Muscle of leg (tissue), 11 donors: ENCODE results near the gene SEC16A. TPM values are rescaled to one million over a fixed set of nuclear protein-coding genes. Genes with fewer than 3 reads are reported as not detected.

Experiments used
- DNase-seq: peaks from one replicate; pipeline ENCODE4 v3.0.0; 2013
- H3K27ac ChIP-seq: one replicate; pipeline ENCODE4 v1.5.1; 2013; ENCODE audit warnings: mild to moderate bottlenecking, low read length, control low read depth
- H3K27me3 ChIP-seq: one replicate; pipeline ENCODE4 v1.6.1; 2013; ENCODE audit warnings: low read length; ENCODE audit not compliant: control insufficient read depth, insufficient read depth
- H3K36me3 ChIP-seq: one replicate; pipeline ENCODE4 v1.6.1; 2013; ENCODE audit warnings: low read length; ENCODE audit not compliant: control insufficient read depth, insufficient read depth
- H3K4me1 ChIP-seq: one replicate; pipeline ENCODE4 v1.6.1; 2013; ENCODE audit warnings: low read length; ENCODE audit not compliant: control insufficient read depth, insufficient read depth
- H3K4me3 ChIP-seq: one replicate; pipeline ENCODE4 v1.5.1; 2013; ENCODE audit warnings: low read length, control low read depth
- H3K9me3 ChIP-seq: replicated peaks from 2 replicates; pipeline ENCODE4 v1.6.1; 2013; ENCODE audit warnings: low read depth, low read length; ENCODE audit not compliant: control insufficient read depth
- WGBS: methylation state at CpG from one replicate; pipeline ENCODE4 v1.1.5; 2013; ENCODE audit warnings: missing lambda C conversion rate; ENCODE audit not compliant: insufficient coverage; 5-methylcytosine and 5-hydroxymethylcytosine counted together
- polyA plus RNA-seq, 8 donors: library from polyadenylated mRNA; unstranded; fragments of 120-200 nt; gene quantifications; one replicate each; pipeline versions ENCODE4 v1.2.1 to v1.2.3, GENCODE V29; 2013; ENCODE audit warnings: inconsistent platforms in 1 of 8, low replicate concordance in 1 of 8; ENCODE audit not compliant: insufficient read length in 8 of 8, insufficient read depth in 1 of 8
- total RNA-seq: library from RNA; stranded (reverse); fragments of 120-200 nt; gene quantifications from one replicate; pipeline ENCODE4 v1.2.4, GENCODE V29; 2013

SEC16A gene
- total and polyA plus RNA-seq, 9 donors = 17.9 to 52.7 (median 37.0) TPM

DNA sequence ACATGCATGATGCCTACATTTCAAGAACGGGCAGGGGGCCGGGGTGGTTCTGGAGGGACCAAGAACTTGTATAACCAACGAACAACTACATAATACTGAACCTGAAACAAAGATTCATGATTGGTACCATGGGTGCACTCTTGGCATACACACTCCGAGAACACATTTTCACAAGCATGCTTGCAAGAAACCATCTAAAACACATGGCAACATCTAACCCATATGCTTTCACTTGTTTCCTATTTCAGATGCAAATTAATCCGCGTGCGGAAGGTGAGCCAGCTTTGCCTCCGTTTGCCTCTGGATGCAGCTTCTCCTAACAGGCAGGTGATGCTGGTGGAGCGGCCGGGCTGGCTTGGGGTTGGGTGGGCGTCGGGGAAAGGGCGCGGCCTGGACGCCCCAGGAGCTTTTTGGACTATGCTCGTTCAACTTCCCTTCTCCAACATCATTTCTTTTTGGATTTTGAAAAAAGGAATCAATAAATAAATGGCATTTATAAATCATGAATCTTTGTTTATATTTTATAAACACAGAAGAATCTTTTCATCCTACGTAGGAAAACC, 12.5 kb upstream of the SEC16A start:
- 83% methylated on average over 5 of the region's 17 CpGs for WGBS
- Histone ChIP-seq H3K9me3 (no peaks in the 10 kb centered on the region), H3K4me3 (no peak overlapping the region), H3K27me3 (no peaks in the 10 kb centered on the region), H3K36me3 (peaks cover 61% of the 10 kb centered on the region), H3K4me1 (peaks cover 13% of the 10 kb centered on the region), H3K27ac (no peak overlapping the region)
- DNase-seq = no peak

DNA sequence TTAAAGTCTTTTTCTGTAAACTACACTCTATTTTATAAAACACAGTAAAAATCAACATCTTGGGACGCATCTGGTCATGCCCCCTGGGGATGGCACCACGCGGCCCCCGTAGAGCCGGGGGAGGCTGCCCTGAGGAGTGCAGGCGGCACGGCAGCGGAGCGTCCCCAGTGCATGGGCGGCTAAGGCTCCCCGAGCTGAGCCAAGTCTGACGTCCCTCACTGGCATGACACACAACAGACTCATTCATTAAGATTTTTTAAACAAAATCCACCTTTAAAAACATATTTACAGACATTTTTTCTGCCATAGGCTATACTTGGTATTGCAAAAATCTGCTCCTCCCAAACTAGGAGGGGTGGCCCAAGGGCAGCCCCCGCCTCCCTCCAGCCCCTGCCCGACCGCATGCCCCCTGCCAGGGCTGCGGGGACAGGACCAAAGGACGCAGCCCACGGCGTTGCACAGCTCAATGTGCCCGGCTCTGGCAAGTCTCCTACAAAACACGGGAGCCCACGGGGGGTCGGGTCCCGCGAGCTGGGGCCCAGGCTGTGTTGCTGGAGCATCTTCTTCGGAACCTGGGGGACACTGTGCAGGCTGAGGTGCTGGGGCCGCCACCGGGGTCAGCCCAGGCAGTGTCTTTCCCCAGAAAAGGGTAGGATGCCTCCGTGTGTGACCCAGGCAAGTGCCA, 11.8 kb upstream of the SEC16A start:
- 85% methylated on average over 25 of the region's 29 CpGs for WGBS
- Histone ChIP-seq H3K4me1 (peaks cover 13% of the 10 kb centered on the region), H3K4me3 (no peak overlapping the region), H3K36me3 (peaks cover 54% of the 10 kb centered on the region), H3K9me3 (no peaks in the 10 kb centered on the region), H3K27ac (no peak overlapping the region), H3K27me3 (no peaks in the 10 kb centered on the region)
- no peak for DNase-seq

- Histone ChIP-seq H3K27me3 (no peaks in the 10 kb centered on the region), H3K9me3 (no peaks in the 10 kb centered on the region), H3K4me3 (no peak overlapping the region), H3K27ac (no peak overlapping the region), H3K4me1 (peaks cover 13% of the 10 kb centered on the region), H3K36me3 (peaks cover 48% of the 10 kb centered on the region)
- 44% methylated on average over 2 of the region's 9 CpGs for WGBS
- DNase-seq = no peak
Observed at GRCh38 chr9:136494012-136494411, 11.2 kb upstream of the SEC16A start.

DNA sequence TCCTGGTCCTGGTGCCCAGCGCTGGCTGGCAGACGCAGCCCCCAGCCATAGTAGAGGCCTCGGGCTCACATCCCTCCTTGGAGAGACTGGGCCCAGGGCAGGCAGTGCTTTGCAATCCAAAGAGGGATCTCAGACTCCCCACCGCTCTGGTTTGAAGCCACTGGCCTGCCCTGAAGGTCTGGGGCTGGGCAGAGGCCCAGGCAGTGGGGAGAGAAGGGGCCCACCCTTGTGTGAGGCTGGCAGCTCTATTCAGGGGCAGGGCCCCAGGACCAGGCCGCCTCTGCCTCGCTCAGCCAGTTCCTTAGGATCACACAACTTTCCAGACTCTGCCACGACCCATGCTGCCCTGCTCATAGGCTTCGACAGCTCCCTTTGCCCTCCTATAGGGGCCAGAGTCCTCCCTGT, 10.7 kb upstream of the SEC16A start:
- Histone ChIP-seq H3K36me3 (peaks cover 43% of the 10 kb centered on the region), H3K4me3 (no peak overlapping the region), H3K4me1 (peaks cover 17% of the 10 kb centered on the region), H3K9me3 (no peaks in the 10 kb centered on the region), H3K27me3 (no peaks in the 10 kb centered on the region), H3K27ac (no peak overlapping the region)
- WGBS = 70% methylated on average over 8 of the region's 8 CpGs
- no peak for DNase-seq

- peaks cover 38% of the 10 kb centered on the region for H3K36me3 ChIP-seq
Observed at GRCh38 chr9:136492978-136493522, 10.2 kb upstream of the SEC16A start.

DNA sequence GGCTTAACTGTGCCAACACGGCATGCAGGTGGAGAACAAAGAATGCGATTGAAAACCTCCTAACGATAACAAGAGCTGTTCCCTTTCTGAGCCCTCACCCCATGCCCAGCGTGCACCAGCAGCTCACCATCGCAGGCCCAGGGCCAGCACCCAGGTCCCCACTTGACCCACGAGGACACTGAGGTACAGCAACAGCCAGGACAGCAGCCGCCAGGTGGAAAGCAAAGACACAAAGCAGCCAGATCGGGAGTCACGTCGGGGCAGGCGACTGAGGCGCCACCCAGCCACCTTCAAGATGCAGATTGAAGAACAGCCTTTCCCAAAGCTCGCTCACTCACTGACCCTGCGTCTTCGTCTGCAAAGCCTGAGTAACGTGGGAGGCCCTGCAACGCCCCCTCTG, 6.9 kb upstream of the SEC16A start:
- peaks cover 4% of the 10 kb centered on the region for H3K27me3 ChIP-seq
- no peak for DNase-seq
- no peak overlapping the region for H3K27ac ChIP-seq
- 80% methylated on average over 12 of the region's 17 CpGs for WGBS
- peaks cover 10% of the 10 kb centered on the region for H3K36me3 ChIP-seq
- peaks cover 24% of the 10 kb centered on the region for H3K4me1 ChIP-seq
- H3K4me3 ChIP-seq = no peak overlapping the region
- no peaks in the 10 kb centered on the region for H3K9me3 ChIP-seq

More at GRCh38 chr9:136492978-136493522, 10.2 kb upstream of the SEC16A start:
- no peaks in the 10 kb centered on the region for H3K9me3 ChIP-seq
- peak; percentile 57 for DNase-seq
- WGBS = 35% methylated on average over 24 of the region's 26 CpGs
- no peak overlapping the region for H3K4me3 ChIP-seq
- H3K27me3 ChIP-seq = peaks cover 4% of the 10 kb centered on the region
- no peak overlapping the region for H3K27ac ChIP-seq
- peaks cover 19% of the 10 kb centered on the region for H3K4me1 ChIP-seq

DNA sequence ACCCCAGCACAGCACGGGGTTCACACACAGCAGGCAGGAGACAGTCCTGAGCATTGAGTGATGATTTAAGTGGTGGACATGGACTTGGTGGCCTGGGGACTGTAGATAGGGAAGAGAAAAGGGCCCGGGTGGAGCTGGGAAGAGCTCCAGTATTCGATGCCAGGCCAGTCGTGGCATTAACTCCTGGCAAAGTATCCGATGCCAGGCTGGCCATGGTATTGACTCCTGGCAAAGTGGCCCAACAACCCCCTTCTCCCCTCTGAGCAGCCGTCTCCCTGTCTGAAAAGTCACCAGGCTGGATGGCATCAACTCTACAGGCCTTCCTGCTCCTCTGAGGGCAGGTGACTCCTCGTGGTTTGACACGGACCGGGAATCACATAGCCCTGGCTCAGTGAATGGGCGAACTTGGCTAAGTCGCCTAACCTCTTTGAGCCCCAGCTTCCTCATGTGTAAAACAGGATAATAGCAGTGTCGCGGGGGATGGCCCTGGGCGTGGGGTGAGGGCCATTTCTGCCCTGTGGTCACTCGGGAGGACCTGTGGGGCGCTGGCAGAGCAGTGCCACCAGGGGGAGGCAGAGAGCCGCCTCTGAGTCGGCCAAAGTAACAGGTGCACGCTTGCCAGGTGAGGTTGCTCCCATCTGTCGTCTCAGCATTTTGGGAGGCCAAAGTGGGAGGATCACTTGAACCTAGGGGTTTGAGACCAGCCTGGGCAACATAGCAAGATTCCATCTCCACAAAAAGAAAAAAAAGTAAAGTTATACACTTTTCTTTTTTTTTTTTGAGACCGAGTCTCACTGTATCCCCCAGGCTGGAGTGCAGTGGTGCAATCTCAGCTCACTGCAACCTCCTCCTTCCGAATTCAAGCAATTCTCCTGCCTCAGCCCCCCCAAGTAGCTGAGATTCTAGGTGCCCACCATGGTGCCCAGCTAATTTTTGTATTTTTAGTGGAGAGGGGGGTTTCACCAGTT, 5.7 kb upstream of the SEC16A start:
- H3K4me3 ChIP-seq = no peak overlapping the region
- peak; percentile 60 for DNase-seq
- WGBS = 24% methylated on average over 16 of the region's 22 CpGs
- H3K36me3 ChIP-seq = peaks cover 4% of the 10 kb centered on the region
- no peaks in the 10 kb centered on the region for H3K9me3 ChIP-seq
- H3K4me1 ChIP-seq = peaks cover 30% of the 10 kb centered on the region
- no peak overlapping the region for H3K27ac ChIP-seq
- H3K27me3 ChIP-seq = peaks cover 4% of the 10 kb centered on the region

DNA sequence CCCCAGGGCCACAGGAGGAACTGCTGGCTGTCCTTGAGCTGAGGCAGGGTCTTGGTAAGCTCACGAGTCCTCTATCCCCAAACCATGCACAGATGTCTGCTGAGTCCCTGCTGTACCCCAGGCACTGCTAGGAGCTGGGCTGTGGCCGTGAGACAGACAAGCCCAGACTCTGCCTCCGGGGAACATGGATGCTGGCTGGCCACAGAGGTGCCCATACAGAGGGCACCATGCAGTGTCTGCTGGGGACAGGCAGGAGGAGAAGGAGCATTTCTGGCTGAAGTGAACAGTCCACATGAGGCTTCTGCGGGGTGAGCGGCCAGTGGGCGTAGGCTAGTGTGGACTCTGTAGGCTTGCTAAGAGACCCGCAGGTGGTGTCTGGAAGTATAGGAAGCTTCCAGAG, 4.8 kb upstream of the SEC16A start:
- Histone ChIP-seq H3K4me1 (peaks cover 21% of the 10 kb centered on the region), H3K36me3 (no peaks in the 10 kb centered on the region), H3K4me3 (no peak overlapping the region), H3K9me3 (no peaks in the 10 kb centered on the region), H3K27ac (no peak overlapping the region), H3K27me3 (peaks cover 4% of the 10 kb centered on the region)
- no peak for DNase-seq
- 71% methylated on average over 7 of the region's 7 CpGs for WGBS

DNA sequence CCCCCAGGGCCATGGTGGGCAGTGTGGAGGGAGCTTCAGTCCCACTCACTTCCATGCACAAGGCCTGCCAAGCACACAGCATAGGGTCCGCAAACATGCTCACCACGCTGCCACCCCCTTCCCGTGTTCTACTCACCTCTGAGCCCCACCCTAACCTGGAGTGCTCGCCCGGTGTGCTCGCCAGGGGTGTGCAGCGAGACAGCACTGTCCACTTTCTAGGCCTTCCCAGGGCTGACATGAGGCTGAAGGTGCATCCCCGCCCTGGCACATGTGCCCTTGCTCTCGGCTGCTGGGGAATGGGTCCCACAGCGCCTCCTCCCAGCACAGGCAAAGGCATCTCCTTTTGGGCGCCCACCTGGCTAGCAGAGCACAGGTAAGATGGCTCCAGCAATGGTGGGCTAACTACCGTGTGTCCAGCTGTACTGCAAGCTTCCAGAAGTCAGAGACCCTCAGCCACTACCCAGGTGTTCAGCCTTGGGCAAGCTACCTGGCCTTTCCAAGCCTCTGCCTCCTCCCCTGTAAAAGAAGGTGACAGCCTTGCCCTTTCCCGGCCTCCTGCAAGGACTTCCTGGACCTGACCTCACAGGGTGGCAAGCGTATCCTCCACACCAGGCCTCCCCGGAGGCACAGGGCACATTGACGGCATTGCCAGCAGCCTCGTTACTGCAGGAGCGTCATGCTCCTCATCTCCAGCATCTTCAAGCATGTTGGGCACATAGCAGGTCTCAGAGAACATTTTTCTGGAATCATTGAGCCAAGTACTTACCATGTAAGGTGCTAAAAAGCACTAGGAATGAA, 4.2 kb upstream of the SEC16A start:
- Histone ChIP-seq H3K9me3 (no peaks in the 10 kb centered on the region), H3K36me3 (no peaks in the 10 kb centered on the region), H3K4me3 (no peak overlapping the region), H3K4me1 (peaks cover 22% of the 10 kb centered on the region), H3K27me3 (peaks cover 4% of the 10 kb centered on the region), H3K27ac (no peak overlapping the region)
- DNase-seq = no peak
- 84% methylated on average over 18 of the region's 18 CpGs for WGBS
